Rectal smooth muscle tissue (tissue), 1 donor: ENCODE measurements around the gene ABHD18.
A peak's percentile ranks its signal among the peaks of the same experiment; 100 is the strongest.
"Not testable (repeated sequence)": the region's sequence is repeated elsewhere in the genome, so short reads cannot be mapped to it uniquely, and the experiment has no call there.

Experiments
- H3K27ac ChIP-seq: one replicate; pipeline ENCODE4 v1.7.0; 2013; ENCODE audit warnings: low read depth, low read length, inconsistent platforms
- H3K27me3 ChIP-seq: one replicate; pipeline ENCODE4 v1.7.0; 2013; ENCODE audit warnings: low read length; ENCODE audit not compliant: control insufficient read depth, insufficient read depth
- H3K36me3 ChIP-seq: one replicate; pipeline ENCODE4 v1.7.0; 2013; ENCODE audit warnings: low read length; ENCODE audit not compliant: control insufficient read depth, insufficient read depth
- H3K4me1 ChIP-seq: one replicate; pipeline ENCODE4 v1.7.0; 2013; ENCODE audit warnings: low read length; ENCODE audit not compliant: control insufficient read depth, insufficient read depth
- H3K4me3 ChIP-seq: one replicate; pipeline ENCODE4 v1.7.0; 2013; ENCODE audit warnings: low read length
- H3K9ac ChIP-seq: one replicate; pipeline ENCODE4 v1.7.0; 2013; ENCODE audit warnings: low read length

Gene ABHD18

DNA sequence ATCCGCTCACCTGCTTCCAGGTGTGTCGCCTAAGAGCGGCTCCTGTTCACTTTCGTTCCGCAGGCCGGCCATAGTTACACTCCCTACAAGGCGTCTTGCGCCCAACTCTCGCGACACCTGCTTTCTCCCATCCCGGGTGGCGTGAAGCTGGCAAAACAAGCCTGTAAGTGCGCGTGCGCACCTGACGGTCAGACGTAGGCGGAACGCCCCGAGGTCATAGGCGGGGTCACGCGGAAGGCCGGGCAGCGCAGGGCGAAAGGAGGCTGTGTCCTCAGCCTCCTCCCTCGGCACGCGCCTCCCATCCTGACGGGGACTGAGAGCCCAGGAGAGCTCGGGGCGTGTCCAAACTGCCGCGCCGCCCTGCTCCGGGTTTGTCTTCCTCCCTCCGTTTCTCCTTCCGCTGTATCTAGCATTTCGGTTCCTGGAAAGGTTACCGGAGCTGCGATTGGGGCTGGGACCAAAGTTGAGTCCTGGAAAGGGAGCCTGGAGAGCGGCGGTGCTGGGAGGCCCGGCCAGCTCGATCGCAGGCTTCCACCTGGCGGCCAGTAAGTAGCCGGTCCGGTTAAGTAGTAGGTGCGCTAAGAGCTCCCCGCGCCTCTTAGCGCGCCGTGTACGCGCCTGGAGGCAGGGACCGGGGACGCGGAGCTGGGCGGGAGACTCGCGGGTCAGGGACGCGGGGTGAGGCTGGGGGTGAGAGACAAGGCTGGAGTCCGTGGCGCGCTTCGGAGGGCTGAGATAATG lies at the start of gene ABHD18, which contains the start of gene MFSD8:
Gene ABHD18 (plus strand): TSS at position 345 of the 741 bp plus-strand sequence. CDS start 17,550 bp downstream, outside the sequence.
Gene MFSD8 (minus strand): TSS at position 112 of the 741 bp plus-strand sequence. CDS start 40 bp downstream, at position 72.
- Histone ChIP-seq H3K27me3 (no peaks in the 10 kb centered on the region), H3K9ac (peak within 1 kb of the TSS; percentile 86), H3K36me3 (no peaks in the 10 kb centered on the region), H3K4me1 (no peaks in the 10 kb centered on the region), H3K4me3 (peak within 1 kb of the TSS; percentile 90), H3K27ac (peak within 1 kb of the TSS; percentile 86)

DNA sequence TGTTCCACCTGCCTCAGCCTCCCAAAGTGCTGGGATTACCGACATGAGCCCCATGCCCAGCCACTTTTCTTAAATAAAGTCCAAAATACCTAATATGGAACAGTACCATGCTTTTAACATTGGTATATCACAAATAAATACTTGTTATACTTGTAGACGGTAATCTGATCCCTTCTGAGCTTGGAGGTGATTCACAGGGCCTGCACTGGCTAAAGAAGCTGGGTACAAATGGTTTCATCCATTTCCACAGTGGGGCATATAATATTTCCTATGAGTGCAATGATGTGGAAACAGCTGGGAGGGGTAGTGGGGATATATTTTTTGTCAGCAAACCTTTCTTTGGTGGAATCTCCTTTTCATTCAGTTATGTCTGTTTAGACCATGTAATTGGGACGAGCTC lies 48.7 kb upstream of the ABHD18 start:
- Histone ChIP-seq H3K9ac (no peak overlapping the region), H3K27me3 (no peaks in the 10 kb centered on the region), H3K27ac (no peak overlapping the region), H3K4me1 (no peaks in the 10 kb centered on the region), H3K4me3 (no peak overlapping the region), H3K36me3 (peaks cover 4% of the 10 kb centered on the region)

DNA sequence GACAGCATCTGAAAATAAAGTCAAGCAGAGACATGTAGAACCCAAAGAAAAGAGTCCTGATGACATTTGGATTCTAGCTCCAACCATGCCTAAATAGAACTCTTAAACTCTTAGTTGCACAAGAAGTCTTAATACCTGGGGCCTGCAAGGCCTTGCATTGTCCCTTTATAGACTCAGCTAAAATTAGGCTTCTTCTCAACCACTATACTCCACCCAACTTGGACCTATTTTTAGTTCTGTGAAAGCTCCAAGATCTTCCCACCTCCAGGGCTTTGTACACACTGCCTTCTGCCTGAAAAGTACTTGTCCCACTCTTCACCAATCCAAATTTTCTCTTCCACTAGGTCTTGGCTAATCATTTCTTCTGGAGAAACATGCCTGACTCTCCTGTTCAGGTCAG lies 48.1 kb upstream of the ABHD18 start:
- Histone ChIP-seq H3K4me1 (no peaks in the 10 kb centered on the region), H3K27ac (no peak overlapping the region), H3K4me3 (no peak overlapping the region), H3K9ac (no peak overlapping the region), H3K27me3 (no peaks in the 10 kb centered on the region), H3K36me3 (peaks cover 4% of the 10 kb centered on the region)

DNA sequence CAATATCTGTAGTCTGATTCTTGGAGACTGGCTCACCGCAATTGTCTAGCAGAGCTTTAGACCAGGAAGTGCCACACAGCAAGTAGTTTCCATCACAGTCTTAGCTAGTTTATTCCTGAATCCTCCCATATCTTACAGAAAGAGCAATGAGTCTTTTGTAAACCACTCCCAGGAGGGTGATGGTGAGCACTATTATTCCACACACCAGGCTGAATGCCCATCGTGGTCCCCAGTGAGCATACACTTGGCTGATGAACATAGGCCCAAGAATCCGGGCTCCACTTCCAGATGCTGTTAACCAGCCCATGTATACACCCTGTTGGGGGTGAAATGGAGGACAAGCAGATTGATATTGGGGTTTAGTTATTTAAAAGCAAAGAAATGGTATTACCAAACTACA lies 44.7 kb upstream of the ABHD18 start:
- H3K36me3 ChIP-seq, result peaks cover 4% of the 10 kb centered on the region
- H3K4me1 ChIP-seq, result no peaks in the 10 kb centered on the region
- H3K9ac ChIP-seq, result no peak overlapping the region
- H3K27ac ChIP-seq, result no peak overlapping the region
- no peaks in the 10 kb centered on the region for H3K27me3 ChIP-seq
- no peak overlapping the region for H3K4me3 ChIP-seq

DNA sequence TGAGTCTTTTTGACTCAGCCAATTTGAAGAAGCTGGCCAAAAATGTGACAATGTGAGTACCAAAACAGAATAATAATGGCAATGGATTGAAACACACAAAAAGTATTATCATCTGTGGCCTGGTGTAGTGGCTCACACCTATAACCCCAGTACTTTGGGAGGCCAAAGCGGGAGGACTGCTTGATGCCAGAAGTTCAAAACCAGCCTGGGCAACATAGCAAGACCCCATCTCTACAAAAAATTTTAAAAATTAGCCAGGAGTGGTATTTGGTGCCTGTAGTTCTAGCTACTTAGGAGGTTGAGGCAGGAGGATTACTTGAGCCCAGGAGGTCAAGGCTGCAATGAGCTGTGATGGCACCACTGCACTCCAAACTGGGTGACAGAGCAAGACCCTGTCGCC lies 43.0 kb upstream of the ABHD18 start:
- Histone ChIP-seq H3K27me3 (no peaks in the 10 kb centered on the region), H3K4me1 (no peaks in the 10 kb centered on the region), H3K27ac (no peak overlapping the region), H3K9ac (no peak overlapping the region), H3K4me3 (no peak overlapping the region), H3K36me3 (peaks cover 4% of the 10 kb centered on the region)

DNA sequence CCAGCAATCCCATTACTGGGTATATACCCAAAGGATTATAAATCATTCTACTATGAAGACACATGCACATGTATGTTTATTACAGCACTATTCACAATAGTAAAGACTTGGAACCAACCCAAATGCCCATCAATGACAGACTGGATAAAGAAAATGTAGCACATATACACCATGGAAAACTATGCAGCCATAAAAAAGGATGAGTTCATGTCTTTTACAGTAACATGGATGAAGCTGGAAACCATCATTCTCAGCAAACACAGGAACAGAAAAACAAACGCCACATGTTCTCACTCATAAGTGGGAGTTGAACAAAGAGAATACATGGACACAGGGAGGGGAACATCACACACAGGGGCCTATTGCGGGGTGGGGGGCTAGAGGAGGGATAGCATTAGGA lies 39.5 kb upstream of the ABHD18 start:
- H3K9ac ChIP-seq, H3K27ac ChIP-seq, H3K4me3 ChIP-seq, H3K36me3 ChIP-seq, H3K4me1 ChIP-seq, H3K27me3 ChIP-seq: not testable (repeated sequence)

DNA sequence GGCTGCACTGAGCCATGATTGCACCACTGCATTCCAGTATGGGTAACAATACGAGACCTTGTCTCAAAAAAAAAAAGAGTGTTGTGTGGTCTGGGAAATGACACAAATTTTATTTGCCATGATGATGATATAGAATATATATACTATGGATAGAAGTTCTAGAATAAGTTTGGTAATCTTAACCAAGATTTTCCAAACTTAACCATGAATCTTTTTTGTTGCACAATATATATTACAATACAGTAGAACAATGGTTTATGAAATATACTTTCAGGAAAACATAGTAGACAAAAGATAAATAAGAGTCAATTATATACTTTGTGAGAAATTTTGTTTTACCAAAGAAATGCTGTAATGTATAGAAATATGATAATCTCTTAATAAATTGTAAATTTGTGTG lies 35.0 kb upstream of the ABHD18 start:
- Histone ChIP-seq H3K4me1 (no peaks in the 10 kb centered on the region), H3K27ac (no peak overlapping the region), H3K4me3 (no peak overlapping the region), H3K27me3 (no peaks in the 10 kb centered on the region), H3K36me3 (no peaks in the 10 kb centered on the region), H3K9ac (no peak overlapping the region)

DNA sequence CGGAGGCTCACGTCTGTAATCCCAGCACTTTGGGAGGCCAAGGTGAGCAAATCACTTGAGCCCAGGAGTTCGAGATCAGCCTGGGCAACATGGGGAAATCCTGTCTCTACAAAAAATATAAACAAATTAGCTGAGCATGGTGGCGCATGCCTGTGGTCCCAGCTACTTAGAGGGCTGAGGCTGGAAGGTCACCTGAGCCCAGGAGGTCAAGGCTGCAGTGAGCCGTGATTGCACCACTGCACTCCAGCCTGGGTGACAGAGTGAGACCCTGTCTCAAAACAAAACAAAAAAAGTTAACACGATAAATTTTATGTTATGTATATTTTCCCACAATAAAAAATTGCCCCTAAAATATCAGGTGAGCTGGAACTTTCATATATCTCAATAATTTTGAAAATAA lies 33.4 kb upstream of the ABHD18 start:
- H3K9ac ChIP-seq, H3K36me3 ChIP-seq, H3K27me3 ChIP-seq, H3K4me3 ChIP-seq, H3K4me1 ChIP-seq, H3K27ac ChIP-seq: not testable (repeated sequence)

DNA sequence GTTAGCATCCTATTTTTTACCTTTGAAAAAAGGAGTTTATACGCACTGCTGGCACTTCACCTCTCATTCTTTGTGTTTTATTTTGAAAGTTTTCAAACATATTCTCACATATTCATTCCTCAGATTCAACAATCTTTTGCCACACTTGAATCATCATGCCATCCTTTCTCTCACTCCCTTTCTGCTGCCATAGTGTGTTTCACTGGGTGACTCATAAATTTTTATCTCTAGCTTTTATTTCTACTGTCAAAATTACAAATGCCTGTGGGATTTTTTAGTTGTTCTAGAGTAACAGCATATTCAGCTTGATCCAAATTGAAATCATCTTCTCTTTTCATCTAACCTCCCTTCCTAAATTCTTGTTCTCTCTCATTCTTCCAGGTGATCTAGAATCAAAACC lies 28.2 kb upstream of the ABHD18 start:
- Histone ChIP-seq H3K9ac (no peak overlapping the region), H3K36me3 (peaks cover 2% of the 10 kb centered on the region), H3K4me1 (no peaks in the 10 kb centered on the region), H3K4me3 (no peak overlapping the region), H3K27me3 (no peaks in the 10 kb centered on the region), H3K27ac (no peak overlapping the region)

DNA sequence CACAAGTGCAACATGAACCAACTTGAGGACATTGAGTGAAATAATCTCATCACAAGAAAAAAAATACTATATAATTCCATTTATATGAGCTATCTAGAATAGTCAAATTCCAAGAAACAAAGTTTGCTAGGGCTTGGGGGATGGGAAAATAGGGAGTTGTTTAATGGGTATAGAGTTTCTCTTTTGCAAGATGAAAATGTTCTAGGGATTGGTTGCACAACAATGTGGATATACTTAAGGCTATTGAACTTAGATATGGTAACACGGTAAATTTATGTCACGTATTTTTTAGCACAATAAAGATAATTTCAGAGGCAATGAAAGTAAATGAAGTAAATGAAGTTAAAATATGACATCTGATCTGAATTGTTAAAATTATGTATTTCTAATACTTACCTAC lies 8.1 kb upstream of the ABHD18 start:
- Histone ChIP-seq H3K36me3 (no peaks in the 10 kb centered on the region), H3K4me3 (no peak overlapping the region), H3K27ac (no peak overlapping the region)

DNA sequence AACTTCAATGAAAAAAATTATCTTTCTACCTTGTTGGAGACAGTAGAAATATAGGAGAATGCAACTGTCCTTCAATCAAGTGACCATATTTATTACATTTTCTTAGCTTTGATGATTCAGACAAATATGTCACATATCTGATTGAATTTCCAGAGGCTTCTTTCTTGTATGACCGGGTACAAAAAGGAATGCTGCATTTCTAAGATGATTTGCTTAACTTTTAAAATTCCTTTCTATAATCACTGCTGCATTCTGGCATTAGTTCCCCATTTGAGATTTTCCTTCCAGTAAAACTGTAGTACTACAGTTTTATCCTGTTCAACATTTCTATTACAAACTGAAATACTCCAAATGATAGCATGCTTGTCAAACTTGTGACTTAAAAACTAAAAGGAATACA lies 5.4 kb upstream of the ABHD18 start:
- Histone ChIP-seq H3K9ac (no peak overlapping the region), H3K36me3 (no peaks in the 10 kb centered on the region), H3K4me3 (no peak overlapping the region), H3K4me1 (no peaks in the 10 kb centered on the region), H3K27ac (no peak overlapping the region), H3K27me3 (no peaks in the 10 kb centered on the region)

More for the DNA sequence above, 8.1 kb upstream of the ABHD18 start:
- Histone ChIP-seq H3K27me3 (no peaks in the 10 kb centered on the region), H3K4me1 (no peaks in the 10 kb centered on the region), H3K9ac (no peak overlapping the region)

DNA sequence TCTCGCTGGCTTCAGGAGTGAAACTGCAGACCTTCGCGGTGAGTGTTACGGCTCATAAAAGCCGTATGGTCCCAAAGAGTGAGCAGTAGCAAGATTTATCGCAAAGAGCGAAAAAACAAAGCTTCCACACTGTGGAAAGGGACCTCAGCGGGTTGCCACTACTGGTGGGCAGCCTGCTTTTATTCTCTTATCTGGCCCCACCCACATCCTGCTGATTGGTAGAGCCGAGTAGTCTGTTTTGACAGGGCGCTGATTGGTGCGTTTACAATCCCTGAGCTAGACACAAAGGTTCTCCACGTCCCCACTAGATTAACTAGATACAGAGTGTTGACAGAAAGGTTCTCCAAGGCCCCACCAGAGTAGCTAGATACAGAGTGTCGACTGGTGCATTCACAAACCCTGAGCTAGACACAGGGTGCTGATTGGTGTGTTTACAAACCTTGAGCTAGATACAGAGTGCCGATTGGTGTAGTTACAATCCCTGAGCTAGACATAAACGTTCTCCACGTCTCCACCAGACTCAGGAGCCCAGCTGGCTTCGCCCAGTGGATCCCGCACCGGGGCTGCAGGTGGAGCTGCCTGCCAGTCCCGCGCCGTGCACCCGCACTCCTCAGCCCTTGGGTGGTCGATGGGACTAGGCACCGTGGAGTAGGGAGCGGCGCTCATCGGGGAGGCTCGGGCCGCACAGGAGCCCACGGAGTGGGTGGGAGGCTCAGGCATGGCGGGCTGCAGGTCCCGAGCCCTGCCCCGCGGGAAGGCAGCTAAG lies 1.4 kb upstream of the ABHD18 start:
- not testable (repeated sequence) for H3K9ac ChIP-seq, H3K27me3 ChIP-seq, H3K4me1 ChIP-seq, H3K36me3 ChIP-seq, H3K27ac ChIP-seq
- H3K4me3 ChIP-seq, result peak overlapping the region; percentile 36
